WTC11 (cell line): ENCODE data around the gene C10orf105. TPM values are rescaled to one million over a fixed set of nuclear protein-coding genes. Genes with fewer than 3 reads are reported as not detected.

Source experiments
- ATAC-seq: fragments of 200-7000 bp; cut with Tn5 transposase; 2 replicates; pipeline ENCODE4 v1.10.0; 2021; ENCODE audit warnings: mild to moderate bottlenecking, moderate library complexity
- CTCF ChIA-PET: fragments of 300-600 bp; sonication (Branson Sonifier 250); formaldehyde crosslinking; loops from one replicate; lab custom pipeline; 2021; ENCODE audit warnings: antibody characterized with exemption; lab: Charles Lee
- POLR2A ChIA-PET: fragments of 350-600 bp; sonication (Branson Sonifier 250); formaldehyde crosslinking; loops from one replicate; lab custom pipeline; 2021; ENCODE audit warnings: antibody characterized with exemption; lab: Charles Lee
- DNase-seq: peaks from one replicate; pipeline ENCODE4 v3.0.0; 2021; ENCODE audit warnings: low spot score
- H3K27ac Mint-ChIP-seq: 2 replicates; pipeline ENCODE4 v1.8.0; 2021; ENCODE audit warnings: mixed read lengths
- H3K27me3 Mint-ChIP-seq: 2 replicates; pipeline ENCODE4 v1.8.0; 2021; ENCODE audit warnings: low read depth, mild to moderate bottlenecking, moderate library complexity, mixed read lengths
- H3K36me3 Mint-ChIP-seq: 2 replicates; pipeline ENCODE4 v1.8.0; 2021; ENCODE audit warnings: mixed read lengths
- H3K4me1 Mint-ChIP-seq: 2 replicates; pipeline ENCODE4 v1.8.0; 2022; ENCODE audit warnings: mixed read lengths
- H3K4me3 Mint-ChIP-seq: 2 replicates; pipeline ENCODE4 v1.8.0; 2021; ENCODE audit warnings: mild to moderate bottlenecking, moderate library complexity, mixed read lengths
- H3K9me3 Mint-ChIP-seq: 2 replicates; pipeline ENCODE4 v1.8.0; 2021; ENCODE audit warnings: mixed read lengths
- AFF4 ChIP-seq: sonication (generic); formaldehyde crosslinking; IDR thresholded peaks from 2 replicates; pipeline ENCODE4 v1.8.1; 2023; ENCODE audit warnings: mild to moderate bottlenecking, missing genetic modification reagents, borderline replicate concordance
- CTCF ChIP-seq: fragments of 200-600 bp; IDR thresholded peaks from 2 replicates; pipeline ENCODE4 v1.8.0; 2022; ENCODE audit warnings: antibody characterized with exemption
- FOXP4 ChIP-seq: sonication (generic); formaldehyde crosslinking; IDR thresholded peaks from 2 replicates; pipeline ENCODE4 v1.8.0; 2022; ENCODE audit warnings: mild to moderate bottlenecking, missing genetic modification reagents
- HMGXB4 ChIP-seq: sonication (generic); formaldehyde crosslinking; IDR thresholded peaks from 2 replicates; pipeline ENCODE4 v1.8.1; 2023; ENCODE audit warnings: mild to moderate bottlenecking, moderate library complexity, missing genetic modification reagents
- JUN ChIP-seq: sonication (generic); formaldehyde crosslinking; IDR thresholded peaks from 2 replicates; pipeline ENCODE4 v1.8.0; 2023; ENCODE audit warnings: mild to moderate bottlenecking, missing genetic modification reagents
- NR1H2 ChIP-seq: sonication (generic); formaldehyde crosslinking; IDR thresholded peaks from 2 replicates; pipeline ENCODE4 v1.9.0; 2021; ENCODE audit warnings: mild to moderate bottlenecking, moderate library complexity, missing genetic modification reagents
- PREB ChIP-seq: sonication (generic); formaldehyde crosslinking; IDR thresholded peaks from 2 replicates; pipeline ENCODE4 v1.8.1; 2022; ENCODE audit warnings: mild to moderate bottlenecking, missing genetic modification reagents, moderate library complexity, borderline replicate concordance
- SMAD4 ChIP-seq: sonication (generic); formaldehyde crosslinking; IDR thresholded peaks from 2 replicates; pipeline ENCODE4 v1.8.0; 2022; ENCODE audit warnings: mild to moderate bottlenecking, missing genetic modification reagents
- SOX15 ChIP-seq: fragments of 250-450 bp; sonication (Bioruptor Pico); IDR thresholded peaks from 2 replicates; pipeline ENCODE4 v1.9.0; 2021; ENCODE audit warnings: mild to moderate bottlenecking
- TEAD1 ChIP-seq: sonication (generic); formaldehyde crosslinking; IDR thresholded peaks from 2 replicates; pipeline ENCODE4 v1.8.0; 2022; ENCODE audit warnings: mild to moderate bottlenecking, missing genetic modification reagents
- TP53 ChIP-seq: sonication (generic); formaldehyde crosslinking; IDR thresholded peaks from 2 replicates; pipeline ENCODE4 v1.8.1; 2023; ENCODE audit warnings: mild to moderate bottlenecking, missing genetic modification reagents
- USF1 ChIP-seq: sonication (generic); formaldehyde crosslinking; IDR thresholded peaks from 2 replicates; pipeline ENCODE4 v1.8.0; 2022; ENCODE audit warnings: mild to moderate bottlenecking, missing genetic modification reagents
- ZNF416 ChIP-seq: fragments of 250-450 bp; sonication (Bioruptor Pico); IDR thresholded peaks from 2 replicates; pipeline ENCODE4 v1.9.0; 2021; ENCODE audit warnings: mild to moderate bottlenecking, inconsistent platforms
- ZNF425 ChIP-seq: fragments of 250-450 bp; sonication (Bioruptor Pico); conservative IDR thresholded peaks from 2 replicates; pipeline ENCODE4 v1.9.0; 2021; ENCODE audit warnings: mild to moderate bottlenecking
- total RNA-seq: library from RNA; stranded (reverse); gene quantifications from 3 replicates; pipeline ENCODE4 v1.2.3, GENCODE V29; 2021

The C10orf105 gene
- total RNA-seq, 1 experiment from 2014 or later, result 0.48 TPM

- TF ChIP-seq ZNF425 (CRISPR knock-in tag), result no peak
- no peak for TF ChIP-seq USF1 (CRISPR knock-in tag)
Measured at GRCh38 chr10:71745664-71746250, 26.2 kb upstream of the C10orf105 start (continued).

GRCh38 chr10:71744897-71745663 is 25.5 kb upstream of the C10orf105 start:
- Mint-ChIP-seq H3K27me3 (no peaks in the 10 kb centered on the region), H3K36me3 (no peaks in the 10 kb centered on the region), H3K27ac (no peak overlapping the region), H3K4me1 (peaks cover 17% of the 10 kb centered on the region), H3K9me3 (peaks cover 10% of the 10 kb centered on the region; the same call in 1 of the 2 replicates), H3K4me3 (no peak overlapping the region)
- no peak for TF ChIP-seq PREB (CRISPR knock-in tag)
- no peak for TF ChIP-seq AFF4 (CRISPR knock-in tag)
- TF ChIP-seq FOXP4 (CRISPR knock-in tag), result no peak
- TF ChIP-seq CTCF, result no peak
- TF ChIP-seq NR1H2, result no peak
- no peak for TF ChIP-seq SMAD4 (CRISPR knock-in tag)
- TF ChIP-seq TEAD1, result no peak
- no peak for TF ChIP-seq JUN (CRISPR knock-in tag)
- TF ChIP-seq TP53, result no peak
- no peak for TF ChIP-seq SOX15 (CRISPR knock-in tag)
- no peak for TF ChIP-seq HMGXB4 (CRISPR knock-in tag)
- no peak for TF ChIP-seq ZNF416 (CRISPR knock-in tag)
- no peak for DNase-seq
- CTCF ChIA-PET, result interaction anchor here (0.9 to 4.1 kb wide), 3 partner anchors 13 to 151 kb away, joined by 3 to 18 read pairs (median 6); no protein-coding TSS in a partner anchor
- no peak for ATAC-seq
- POLR2A ChIA-PET, result no interaction called here
